ENCODE results near the gene GNAS. TPM values are rescaled to one million over a fixed set of nuclear protein-coding genes. Genes with fewer than 3 reads are reported as not detected.

Gene GNAS
- total RNA-seq, 1 donor: 361 TPM

GRCh38 chr20:58811334-58811733 lies 41.2 kb upstream of the GNAS start:
- DNase-seq (ENCODE audit: low read depth): no peak
- no peak for TF ChIP-seq CTCF (IDR thresholded peaks at IDR 0.05; ENCODE audit: insufficient read depth, low read depth, low read length)
- no peak overlapping the region for H3K4me3 ChIP-seq (ENCODE audit: low read depth, low read length)

GRCh38 chr20:58813369-58813768 lies 39.1 kb upstream of the GNAS start:
- no peak for TF ChIP-seq CTCF (IDR thresholded peaks at IDR 0.05; ENCODE audit: insufficient read depth, low read depth, low read length)
- no peak overlapping the region for H3K4me3 ChIP-seq (ENCODE audit: low read depth, low read length)
- no peak for DNase-seq (ENCODE audit: low read depth)

GRCh38 chr20:58815448-58815847 lies 37.1 kb upstream of the GNAS start:
- TF ChIP-seq CTCF (IDR thresholded peaks at IDR 0.05; ENCODE audit: insufficient read depth, low read depth, low read length): no peak
- H3K4me3 ChIP-seq (ENCODE audit: low read depth, low read length): no peak overlapping the region
- DNase-seq (ENCODE audit: low read depth): no peak

DNA sequence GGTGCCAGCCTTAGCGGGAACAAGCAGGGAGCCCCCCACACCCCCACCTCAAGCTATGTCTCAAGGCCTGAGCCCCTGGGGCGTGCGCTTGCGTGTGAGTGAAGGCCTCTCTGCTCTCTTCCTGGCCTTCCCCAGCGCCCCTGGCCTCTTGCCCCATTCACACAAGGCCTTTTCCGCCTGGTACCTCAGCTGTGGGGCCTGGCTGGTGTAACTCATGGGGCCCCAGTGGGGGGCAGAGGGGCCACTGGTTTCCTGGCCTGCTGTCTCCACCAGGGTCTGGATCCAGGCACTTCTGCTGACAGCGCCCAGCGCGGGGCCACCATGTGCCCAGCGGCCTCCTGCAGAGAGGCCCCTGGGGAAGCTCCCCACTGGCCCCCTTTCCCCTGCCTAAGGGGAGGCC lies 36.5 kb upstream of the GNAS start:
- DNase-seq (ENCODE audit: low read depth): no peak
- no peak overlapping the region for H3K4me3 ChIP-seq (ENCODE audit: low read depth, low read length)
- TF ChIP-seq CTCF (IDR thresholded peaks at IDR 0.05; ENCODE audit: insufficient read depth, low read depth, low read length): no peak

DNA sequence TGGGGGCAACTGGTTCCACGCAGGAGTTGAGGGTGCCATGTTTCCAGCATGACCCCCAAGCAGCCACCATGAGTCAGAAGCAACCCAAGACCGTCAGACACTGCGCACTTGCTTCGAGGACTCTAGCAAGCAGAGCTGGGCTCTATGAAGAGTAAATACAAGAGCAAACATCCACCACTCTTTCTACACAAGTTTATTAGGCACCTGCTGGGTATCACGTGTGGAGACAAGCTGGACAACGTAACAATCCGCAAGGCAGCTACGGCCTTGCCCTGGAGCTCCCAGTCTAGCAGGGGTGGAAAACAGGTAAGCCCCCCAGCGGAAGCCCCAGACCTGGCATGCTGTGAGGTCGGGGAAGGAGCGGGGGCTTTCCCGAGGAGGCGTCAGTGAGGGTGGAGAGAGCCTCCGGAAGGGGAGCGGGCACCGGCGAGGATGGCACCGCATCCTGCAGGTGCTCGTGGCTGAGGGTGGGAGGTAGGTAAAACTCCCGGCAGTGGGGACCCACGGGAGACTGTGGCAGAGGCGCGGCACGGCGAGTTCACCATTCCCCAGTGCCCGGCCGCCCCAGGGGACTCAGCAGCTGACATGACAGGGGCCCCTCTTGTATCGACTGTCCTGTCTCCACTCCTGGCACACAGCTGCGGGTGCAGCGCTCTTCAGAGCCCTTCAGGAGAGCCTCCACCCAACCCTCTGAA lies 35.4 kb upstream of the GNAS start:
- no peak for DNase-seq (ENCODE audit: low read depth)
- TF ChIP-seq CTCF (IDR thresholded peaks at IDR 0.05; ENCODE audit: insufficient read depth, low read depth, low read length): no peak

DNA sequence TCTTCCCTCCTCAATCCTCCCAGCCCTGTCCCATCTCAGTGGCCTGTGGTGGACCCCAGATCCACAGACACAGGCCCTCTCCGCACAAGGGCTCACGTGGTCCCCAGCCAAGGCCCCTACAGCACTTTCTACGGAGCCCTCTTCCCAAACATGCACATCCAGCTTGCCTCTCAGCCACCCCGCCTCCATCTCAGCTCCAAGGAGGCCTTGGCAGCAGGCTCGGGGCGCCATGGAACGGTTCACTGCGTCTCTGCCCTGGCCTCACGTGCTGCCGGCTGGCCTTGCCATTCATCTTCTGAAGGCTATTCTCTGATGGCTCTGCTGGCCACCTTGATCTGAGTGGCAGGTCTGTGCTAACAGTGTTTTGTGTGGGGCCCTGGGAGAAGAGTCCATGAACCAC lies 34.8 kb upstream of the GNAS start:
- no peak for DNase-seq (ENCODE audit: low read depth)
- H3K4me3 ChIP-seq (ENCODE audit: low read depth, low read length): no peak overlapping the region
- TF ChIP-seq CTCF (IDR thresholded peaks at IDR 0.05; ENCODE audit: insufficient read depth, low read depth, low read length): no peak

More for the DNA sequence above, 35.4 kb upstream of the GNAS start:
- no peak overlapping the region for H3K4me3 ChIP-seq (ENCODE audit: low read depth, low read length)
